ENCODE measurements around the gene LLGL2.

Gene LLGL2

GRCh38 chr17:75615301-75615700 is 89.8 kb downstream of the LLGL2 start:
- TF ChIP-seq, protein P1, sequence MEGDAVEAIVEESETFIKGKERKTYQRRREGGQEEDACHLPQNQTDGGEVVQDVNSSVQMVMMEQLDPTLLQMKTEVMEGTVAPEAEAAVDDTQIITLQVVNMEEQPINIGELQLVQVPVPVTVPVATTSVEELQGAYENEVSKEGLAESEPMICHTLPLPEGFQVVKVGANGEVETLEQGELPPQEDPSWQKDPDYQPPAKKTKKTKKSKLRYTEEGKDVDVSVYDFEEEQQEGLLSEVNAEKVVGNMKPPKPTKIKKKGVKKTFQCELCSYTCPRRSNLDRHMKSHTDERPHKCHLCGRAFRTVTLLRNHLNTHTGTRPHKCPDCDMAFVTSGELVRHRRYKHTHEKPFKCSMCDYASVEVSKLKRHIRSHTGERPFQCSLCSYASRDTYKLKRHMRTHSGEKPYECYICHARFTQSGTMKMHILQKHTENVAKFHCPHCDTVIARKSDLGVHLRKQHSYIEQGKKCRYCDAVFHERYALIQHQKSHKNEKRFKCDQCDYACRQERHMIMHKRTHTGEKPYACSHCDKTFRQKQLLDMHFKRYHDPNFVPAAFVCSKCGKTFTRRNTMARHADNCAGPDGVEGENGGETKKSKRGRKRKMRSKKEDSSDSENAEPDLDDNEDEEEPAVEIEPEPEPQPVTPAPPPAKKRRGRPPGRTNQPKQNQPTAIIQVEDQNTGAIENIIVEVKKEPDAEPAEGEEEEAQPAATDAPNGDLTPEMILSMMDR (IDR thresholded peaks at IDR 0.05): no peak
- Histone ChIP-seq H3K27me3 (no peaks in the 10 kb centered on the region), H3K4me1 (ENCODE audit: control insufficient read depth in 1 of 2, insufficient read depth in 1 of 2, low read depth in 1 of 2, low read length in 1 of 2) (no peaks in the 10 kb centered on the region), H3K9me3 (no peaks in the 10 kb centered on the region), H3K36me3 (peaks cover 100% of the 10 kb centered on the region), H3K4me3 (ENCODE audit: low read depth in 1 of 2, low read length in 1 of 2) (no peak overlapping the region), H3K27ac (no peak overlapping the region)

- Histone ChIP-seq H3K4me1 (ENCODE audit: control insufficient read depth in 1 of 2, insufficient read depth in 1 of 2, low read depth in 1 of 2, low read length in 1 of 2) (no peaks in the 10 kb centered on the region), H3K27ac (no peak overlapping the region), H3K9me3 (no peaks in the 10 kb centered on the region), H3K4me3 (ENCODE audit: low read depth in 1 of 2, low read length in 1 of 2) (no peak overlapping the region), H3K27me3 (no peaks in the 10 kb centered on the region), H3K36me3 (peaks cover 100% of the 10 kb centered on the region)
- TF ChIP-seq, protein P1 (IDR thresholded peaks at IDR 0.05): no peak
Observed at GRCh38 chr17:75616521-75617122, 91.1 kb downstream of the LLGL2 start.

DNA sequence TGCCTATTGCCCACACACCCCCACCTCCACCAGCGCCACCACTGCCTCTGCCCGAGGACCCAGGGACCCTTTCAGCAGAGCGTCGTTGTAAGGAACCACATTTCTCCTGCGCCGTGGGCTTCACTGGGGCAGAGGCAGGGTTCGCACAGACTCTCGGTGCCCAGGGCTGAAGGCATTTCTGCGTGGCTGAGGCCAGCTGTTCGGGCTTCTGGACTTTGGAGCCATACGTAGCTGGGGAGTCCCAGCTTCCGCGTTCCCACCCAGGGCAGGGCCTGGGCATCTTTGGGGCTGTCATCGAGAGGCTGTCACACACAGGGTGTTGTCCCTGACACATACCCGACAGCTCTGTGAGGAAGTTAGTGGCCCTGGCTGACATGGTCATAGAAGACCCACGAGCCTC is 91.7 kb downstream of the LLGL2 start:
- H3K4me3 ChIP-seq (ENCODE audit: low read depth in 1 of 2, low read length in 1 of 2): no peak overlapping the region
- peaks cover 100% of the 10 kb centered on the region for H3K36me3 ChIP-seq
- TF ChIP-seq, protein P1 (IDR thresholded peaks at IDR 0.05): no peak
- H3K27ac ChIP-seq: no peak overlapping the region
- no peaks in the 10 kb centered on the region for H3K27me3 ChIP-seq
- no peaks in the 10 kb centered on the region for H3K4me1 ChIP-seq (ENCODE audit: control insufficient read depth in 1 of 2, insufficient read depth in 1 of 2, low read depth in 1 of 2, low read length in 1 of 2)
- no peaks in the 10 kb centered on the region for H3K9me3 ChIP-seq

- Histone ChIP-seq H3K4me3 (ENCODE audit: low read depth in 1 of 2, low read length in 1 of 2) (no peak overlapping the region), H3K27ac (no peak overlapping the region)
- TF ChIP-seq, protein P1 (IDR thresholded peaks at IDR 0.05): no peak
Observed at GRCh38 chr17:75617675-75618074, 92.2 kb downstream of the LLGL2 start.

GRCh38 chr17:75619506-75620431 is 94.3 kb downstream of the LLGL2 start:
- H3K9me3 ChIP-seq: no peaks in the 10 kb centered on the region
- H3K4me3 ChIP-seq (ENCODE audit: low read depth in 1 of 2, low read length in 1 of 2): no peak overlapping the region
- peaks cover 100% of the 10 kb centered on the region for H3K36me3 ChIP-seq
- no peaks in the 10 kb centered on the region for H3K27me3 ChIP-seq
- TF ChIP-seq, protein P1 (IDR thresholded peaks at IDR 0.05): no peak
- H3K4me1 ChIP-seq (ENCODE audit: control insufficient read depth in 1 of 2, insufficient read depth in 1 of 2, low read depth in 1 of 2, low read length in 1 of 2): no peaks in the 10 kb centered on the region
- no peak overlapping the region for H3K27ac ChIP-seq

More at GRCh38 chr17:75617675-75618074, 92.2 kb downstream of the LLGL2 start:
- Histone ChIP-seq H3K4me1 (ENCODE audit: control insufficient read depth in 1 of 2, insufficient read depth in 1 of 2, low read depth in 1 of 2, low read length in 1 of 2) (no peaks in the 10 kb centered on the region), H3K36me3 (peaks cover 100% of the 10 kb centered on the region), H3K9me3 (no peaks in the 10 kb centered on the region), H3K27me3 (no peaks in the 10 kb centered on the region)
